Measurements from ENCODE around the gene HSF2BP.

HSF2BP gene

GRCh38 chr21:43665879-43666278 lies 6.6 kb upstream of the HSF2BP start:
- H3K27me3 ChIP-seq (ENCODE audit: insufficient read depth, low read length) = no peaks in the 10 kb centered on the region
- no peak overlapping the region for H3K4me3 ChIP-seq (ENCODE audit: low read depth, low read length)
- no peak overlapping the region for H3K14ac ChIP-seq (ENCODE audit: low read length)
- no CpG with 5 or more reads among the region's 4 CpGs for WGBS (ENCODE audit: extremely low coverage, insufficient coverage, insufficient read length)
- H3K9me3 ChIP-seq (ENCODE audit: insufficient read depth, low read depth, low read length) = peaks cover 1% of the 10 kb centered on the region
- H2AK5ac ChIP-seq (ENCODE audit: low read length) = no peak overlapping the region
- no peak for DNase-seq
- H2BK120ac ChIP-seq (ENCODE audit: insufficient read depth, low read length, poor library complexity) = no peak overlapping the region
- H3K79me2 ChIP-seq (ENCODE audit: control insufficient read depth, insufficient read depth, low read length, poor library complexity) = no peaks in the 10 kb centered on the region
- no peaks in the 10 kb centered on the region for H3K4me1 ChIP-seq (ENCODE audit: control insufficient read depth in 1 of 2, insufficient read depth in 2 of 2, low read length in 2 of 2)
- no peak overlapping the region for H2BK12ac ChIP-seq (ENCODE audit: low read length)
- no peak overlapping the region for H3K27ac ChIP-seq (ENCODE audit: low read depth, low read length)
- H3K4ac ChIP-seq (ENCODE audit: low read depth, low read length) = no peak overlapping the region
- H4K12ac ChIP-seq (ENCODE audit: low read depth, low read length) = no peak overlapping the region
- H2AFZ ChIP-seq (ENCODE audit: insufficient read depth, low read length, poor library complexity) = no peak overlapping the region
- H3K79me1 ChIP-seq (ENCODE audit: low read length) = no peaks in the 10 kb centered on the region
- H4K91ac ChIP-seq (ENCODE audit: low read depth, low read length) = no peak overlapping the region
- no peak overlapping the region for H2BK5ac ChIP-seq (ENCODE audit: low read depth, low read length, poor library complexity)
- H3K9ac ChIP-seq (ENCODE audit: low read length) = no peak overlapping the region
- no peak overlapping the region for H3K18ac ChIP-seq (ENCODE audit: low read length)
- no peak overlapping the region for H3K23ac ChIP-seq (ENCODE audit: low read length)
- no peak overlapping the region for H3K4me2 ChIP-seq (ENCODE audit: low read length)
- H4K8ac ChIP-seq (ENCODE audit: low read depth, low read length) = no peak overlapping the region
- H3K36me3 ChIP-seq (ENCODE audit: control insufficient read depth in 1 of 2, insufficient read depth in 2 of 2, low read length in 2 of 2) = peaks cover 13 to 23% of the 10 kb centered on the region in 2 experiments

- H2AFZ ChIP-seq (ENCODE audit: insufficient read depth, low read length, poor library complexity) = no peak overlapping the region
- H3K4me1 ChIP-seq (ENCODE audit: control insufficient read depth in 1 of 2, insufficient read depth in 2 of 2, low read length in 2 of 2) = peaks cover 2 to 6% of the 10 kb centered on the region in 2 experiments
- H4K8ac ChIP-seq (ENCODE audit: low read depth, low read length) = no peak overlapping the region
- no peak overlapping the region for H2BK12ac ChIP-seq (ENCODE audit: low read length)
- H3K9ac ChIP-seq (ENCODE audit: low read length) = no peak overlapping the region
- no peak overlapping the region for H4K91ac ChIP-seq (ENCODE audit: low read depth, low read length)
- peaks cover 8 to 19% of the 10 kb centered on the region in 2 experiments for H3K36me3 ChIP-seq (ENCODE audit: control insufficient read depth in 1 of 2, insufficient read depth in 2 of 2, low read length in 2 of 2)
- H3K4ac ChIP-seq (ENCODE audit: low read depth, low read length) = no peak overlapping the region
- H3K18ac ChIP-seq (ENCODE audit: low read length) = no peak overlapping the region
- no peak for DNase-seq
- H2BK5ac ChIP-seq (ENCODE audit: low read depth, low read length, poor library complexity) = no peak overlapping the region
- H3K4me2 ChIP-seq (ENCODE audit: low read length) = no peak overlapping the region
- no peak overlapping the region for H2AK5ac ChIP-seq (ENCODE audit: low read length)
- no peak overlapping the region for H3K14ac ChIP-seq (ENCODE audit: low read length)
- peaks cover 4% of the 10 kb centered on the region for H3K79me2 ChIP-seq (ENCODE audit: control insufficient read depth, insufficient read depth, low read length, poor library complexity)
- H3K27me3 ChIP-seq (ENCODE audit: insufficient read depth, low read length) = no peaks in the 10 kb centered on the region
- WGBS (ENCODE audit: extremely low coverage, insufficient coverage, insufficient read length) = no CpG with 5 or more reads among the region's 4 CpGs
- H2BK120ac ChIP-seq (ENCODE audit: insufficient read depth, low read length, poor library complexity) = no peak overlapping the region
- no peak overlapping the region for H4K12ac ChIP-seq (ENCODE audit: low read depth, low read length)
- no peak overlapping the region for H3K27ac ChIP-seq (ENCODE audit: low read depth, low read length)
- H3K4me3 ChIP-seq (ENCODE audit: low read depth, low read length) = no peak overlapping the region
- no peak overlapping the region for H3K23ac ChIP-seq (ENCODE audit: low read length)
- H3K9me3 ChIP-seq (ENCODE audit: insufficient read depth, low read depth, low read length) = peaks cover under 1% of the 10 kb centered on the region
- H3K79me1 ChIP-seq (ENCODE audit: low read length) = peaks cover 3% of the 10 kb centered on the region
These were observed 5.1 kb upstream of the HSF2BP start for GRCh38 chr21:43664358-43664757.

- H3K23ac ChIP-seq (ENCODE audit: low read length) = no peak overlapping the region
- no peak overlapping the region for H2BK120ac ChIP-seq (ENCODE audit: insufficient read depth, low read length, poor library complexity)
- H3K14ac ChIP-seq (ENCODE audit: low read length) = no peak overlapping the region
- H3K4me3 ChIP-seq (ENCODE audit: low read depth, low read length) = no peak overlapping the region
- no peak overlapping the region for H4K8ac ChIP-seq (ENCODE audit: low read depth, low read length)
- no peak overlapping the region for H2BK5ac ChIP-seq (ENCODE audit: low read depth, low read length, poor library complexity)
- peaks cover 7 to 19% of the 10 kb centered on the region in 2 experiments for H3K36me3 ChIP-seq (ENCODE audit: control insufficient read depth in 1 of 2, insufficient read depth in 2 of 2, low read length in 2 of 2)
- H3K79me2 ChIP-seq (ENCODE audit: control insufficient read depth, insufficient read depth, low read length, poor library complexity) = peaks cover 4% of the 10 kb centered on the region
- H3K4me1 ChIP-seq (ENCODE audit: control insufficient read depth in 1 of 2, insufficient read depth in 2 of 2, low read length in 2 of 2) = peaks cover 2 to 13% of the 10 kb centered on the region in 2 experiments
- no peak overlapping the region for H3K4me2 ChIP-seq (ENCODE audit: low read length)
- no peak overlapping the region for H3K27ac ChIP-seq (ENCODE audit: low read depth, low read length)
- no peak overlapping the region for H3K4ac ChIP-seq (ENCODE audit: low read depth, low read length)
- H3K9me3 ChIP-seq (ENCODE audit: insufficient read depth, low read depth, low read length) = no peaks in the 10 kb centered on the region
- no peak for DNase-seq
- H4K91ac ChIP-seq (ENCODE audit: low read depth, low read length) = no peak overlapping the region
- H3K79me1 ChIP-seq (ENCODE audit: low read length) = peaks cover 7% of the 10 kb centered on the region
- no peak overlapping the region for H3K18ac ChIP-seq (ENCODE audit: low read length)
- H2AFZ ChIP-seq (ENCODE audit: insufficient read depth, low read length, poor library complexity) = no peak overlapping the region
- no peak overlapping the region for H3K9ac ChIP-seq (ENCODE audit: low read length)
- no peak overlapping the region for H2BK12ac ChIP-seq (ENCODE audit: low read length)
- H2AK5ac ChIP-seq (ENCODE audit: low read length) = no peak overlapping the region
- no peak overlapping the region for H4K12ac ChIP-seq (ENCODE audit: low read depth, low read length)
- H3K27me3 ChIP-seq (ENCODE audit: insufficient read depth, low read length) = no peaks in the 10 kb centered on the region
- WGBS (ENCODE audit: extremely low coverage, insufficient coverage, insufficient read length) = no CpG with 5 or more reads among the region's 9 CpGs
These were observed 3.7 kb upstream of the HSF2BP start for GRCh38 chr21:43663033-43663432.

GRCh38 chr21:43662286-43662685 lies 3.0 kb upstream of the HSF2BP start:
- Histone ChIP-seq H3K79me1 (ENCODE audit: low read length) (peaks cover 7% of the 10 kb centered on the region), H2BK12ac (ENCODE audit: low read length) (no peak overlapping the region), H3K36me3 (ENCODE audit: control insufficient read depth in 1 of 2, insufficient read depth in 2 of 2, low read length in 2 of 2) (peaks cover 7 to 19% of the 10 kb centered on the region in 2 experiments), H3K27ac (ENCODE audit: low read depth, low read length) (no peak overlapping the region), H4K12ac (ENCODE audit: low read depth, low read length) (no peak overlapping the region), H3K9me3 (ENCODE audit: insufficient read depth, low read depth, low read length) (no peaks in the 10 kb centered on the region), H3K27me3 (ENCODE audit: insufficient read depth, low read length) (no peaks in the 10 kb centered on the region), H3K9ac (ENCODE audit: low read length) (no peak overlapping the region), H3K4me3 (ENCODE audit: low read depth, low read length) (no peak overlapping the region), H2AFZ (ENCODE audit: insufficient read depth, low read length, poor library complexity) (no peak overlapping the region), H3K18ac (ENCODE audit: low read length) (no peak overlapping the region), H4K91ac (ENCODE audit: low read depth, low read length) (no peak overlapping the region), H3K23ac (ENCODE audit: low read length) (no peak overlapping the region), H3K79me2 (ENCODE audit: control insufficient read depth, insufficient read depth, low read length, poor library complexity) (peaks cover 4% of the 10 kb centered on the region), H2AK5ac (ENCODE audit: low read length) (no peak overlapping the region), H2BK120ac (ENCODE audit: insufficient read depth, low read length, poor library complexity) (no peak overlapping the region), H3K4me2 (ENCODE audit: low read length) (no peak overlapping the region), H4K8ac (ENCODE audit: low read depth, low read length) (no peak overlapping the region), H3K14ac (ENCODE audit: low read length) (no peak overlapping the region), H3K4me1 (ENCODE audit: control insufficient read depth in 1 of 2, insufficient read depth in 2 of 2, low read length in 2 of 2) (peaks cover 2 to 13% of the 10 kb centered on the region in 2 experiments), H3K4ac (ENCODE audit: low read depth, low read length) (peak overlapping the region; percentile 42), H2BK5ac (ENCODE audit: low read depth, low read length, poor library complexity) (no peak overlapping the region)
- DNase-seq = no peak
- no CpG with 5 or more reads among the region's 6 CpGs for WGBS (ENCODE audit: extremely low coverage, insufficient coverage, insufficient read length)
